GM20431 (cell line): ENCODE results near the gene ARHGAP29.

ENCODE experiments used
- in situ Hi-C: fragments of 300-500 bp; cut with MseI, MboI; formaldehyde crosslinking; loops from one replicate; pipeline ENCODE4 v1.15.0; 2020; ENCODE audit warnings: low sequenced_read_pairs; ENCODE audit not compliant: unreplicated experiment

The ARHGAP29 gene

GRCh38 chr1:94132111-94132510 lies 105.3 kb downstream of the ARHGAP29 start:
- in situ Hi-C loops, result no loop called here

GRCh38 chr1:94130851-94131595 lies 106.4 kb downstream of the ARHGAP29 start:
- in situ Hi-C loops, result no loop called here

GRCh38 chr1:94126651-94127050 lies 110.7 kb downstream of the ARHGAP29 start:
- in situ Hi-C loops, result no loop called here

- in situ Hi-C loops, result no loop called here
Measured at GRCh38 chr1:94125551-94126514, 111.6 kb downstream of the ARHGAP29 start.

GRCh38 chr1:94124538-94124937 lies 112.8 kb downstream of the ARHGAP29 start:
- in situ Hi-C loops, result no loop called here

- in situ Hi-C loops, result no loop called here
Measured at GRCh38 chr1:94122201-94122970, 115.0 kb downstream of the ARHGAP29 start.
